ENCODE measurements around the gene JUP. TPM values are rescaled to one million over a fixed set of nuclear protein-coding genes. Genes with fewer than 3 reads are reported as not detected.

The JUP gene
- total and polyA plus RNA-seq, 2 of the 4 experiments (the other 2 are of a cell fraction): 12.9 to 27.3 TPM

GRCh38 chr17:41825175-41825845 is 38.8 kb upstream of the JUP start:
- no peak overlapping the region for H4K91ac ChIP-seq (ENCODE audit: insufficient read depth, low read depth, low read length)
- dilution Hi-C loops (cut with HindIII; ENCODE audit: low sequenced_read_pairs, unreplicated experiment): no loop called here
- H4K5ac ChIP-seq (ENCODE audit: low read depth, low read length): no peak overlapping the region

More at GRCh38 chr17:41825175-41825845, 38.8 kb upstream of the JUP start:
- no peak overlapping the region for H3K9ac ChIP-seq (ENCODE audit: low read depth, low read length)
- no peak overlapping the region for H3K4me3 ChIP-seq (ENCODE audit: insufficient read depth, low read depth, low read length)
- no peaks in the 10 kb centered on the region for H3K27me3 ChIP-seq (ENCODE audit: control insufficient read depth, insufficient read depth, low read length)
- H3K4me1 ChIP-seq (ENCODE audit: control insufficient read depth, insufficient read depth, low read length): peaks cover 2% of the 10 kb centered on the region; the same call in 1 of the 2 replicates
- H3K56ac ChIP-seq (ENCODE audit: extremely low read depth, insufficient read depth, low read length): no peak overlapping the region
- H3K9me1 ChIP-seq (ENCODE audit: insufficient read depth, low read length): peaks cover 9% of the 10 kb centered on the region
- ATAC-seq (ENCODE audit: low read depth) (no peak), DNase-seq (no peak)
- no peaks in the 10 kb centered on the region for H3K9me3 ChIP-seq (ENCODE audit: control insufficient read depth, insufficient read depth, low read length)
- WGBS, 2 experiments (ENCODE audit: extremely low coverage in 2 of 2, insufficient read length in 1 of 2): no CpG with 5 or more reads among the region's 19 CpGs
- no peak overlapping the region for H3K27ac ChIP-seq (ENCODE audit: insufficient read depth, low read length)
- peaks cover 21% of the 10 kb centered on the region for H4K20me1 ChIP-seq (ENCODE audit: insufficient read depth, low read length)
- no peak overlapping the region for H4K8ac ChIP-seq (ENCODE audit: low read depth in 2 of 2, low read length in 2 of 2)
- no peak overlapping the region for H2BK120ac ChIP-seq (ENCODE audit: low read depth, low read length)
- no peak overlapping the region for H3K4ac ChIP-seq (ENCODE audit: low read depth, low read length)
- H2AFZ ChIP-seq (replicated peaks; ENCODE audit: low read length, poor library complexity): no peak overlapping the region
- H3K36me3 ChIP-seq (ENCODE audit: control insufficient read depth, insufficient read depth, low read length): peaks cover 34% of the 10 kb centered on the region
- no peak overlapping the region for H2BK20ac ChIP-seq (ENCODE audit: low read depth, low read length)
- no peak for TF ChIP-seq RAD21 (IDR thresholded peaks at IDR 0.05; ENCODE audit: low read length)
- no peak for TF ChIP-seq RCOR1 (IDR thresholded peaks at IDR 0.05; ENCODE audit: insufficient replicate concordance, low read length)
- no peak overlapping the region for H3K23ac ChIP-seq (ENCODE audit: low read depth, low read length)
- ChIA-PET CTCF (no interaction called here), POLR2A (ENCODE audit: unreplicated experiment) (no interaction called here)
- in situ Hi-C loops (cut with MboI; ENCODE audit: low sequenced_read_pairs): no loop called here
- BruUV-seq (replicated peaks): no TSS peak
- no peak overlapping the region for H3K4me2 ChIP-seq (ENCODE audit: low read depth, low read length)
- intact Hi-C loops (cut with micrococcal nuclease): no loop called here
- H3K79me1 ChIP-seq (ENCODE audit: low read depth in 1 of 2, low read length in 2 of 2): peaks cover 0 to 24% of the 10 kb centered on the region in 2 experiments; a peak in 3 of 4 replicates
- H2AK9ac ChIP-seq (replicated peaks; ENCODE audit: low read depth, low read length, poor library complexity): no peak overlapping the region
- no peak overlapping the region for H3K18ac ChIP-seq (ENCODE audit: low read depth, low read length)
- no peak overlapping the region for H2AK5ac ChIP-seq (ENCODE audit: low read depth, low read length)
- no peak overlapping the region for H3K14ac ChIP-seq (replicated peaks; ENCODE audit: low read depth, low read length)
- H2BK5ac ChIP-seq (ENCODE audit: low read depth, low read length, poor library complexity, severe bottlenecking): no peak overlapping the region
- no peak overlapping the region for H2BK15ac ChIP-seq (ENCODE audit: low read depth, low read length)
